Esophagus (tissue), 2 donors: ENCODE results near the gene APOD. TPM values are rescaled to one million over a fixed set of nuclear protein-coding genes. Genes with fewer than 3 reads are reported as not detected.
"Not testable (repeated sequence)": the region's sequence is repeated elsewhere in the genome, so short reads cannot be mapped to it uniquely, and the experiment has no call there.

Experiments
- H3K27ac ChIP-seq, 2 donors: one replicate each; pipeline ENCODE4 v1.5.1; 2013; ENCODE audit warnings: low read depth in 2 of 2, mild to moderate bottlenecking in 2 of 2, inconsistent platforms in 1 of 2, low read length in 1 of 2, moderate library complexity in 1 of 2
- H3K27me3 ChIP-seq, 2 donors: one replicate each; pipeline ENCODE4 v1.6.1; 2013; ENCODE audit warnings: low read length in 2 of 2, control low read depth in 1 of 2, mild to moderate bottlenecking in 1 of 2; ENCODE audit not compliant: insufficient read depth in 2 of 2, control insufficient read depth in 1 of 2
- H3K36me3 ChIP-seq, 2 donors: one replicate each; pipeline ENCODE4 v1.6.1; 2013; ENCODE audit warnings: low read length in 1 of 2; ENCODE audit not compliant: control insufficient read depth in 2 of 2, insufficient read depth in 2 of 2
- H3K4me1 ChIP-seq, 2 donors: one replicate each; pipeline ENCODE4 v1.6.1; 2013; ENCODE audit warnings: low read length in 1 of 2; ENCODE audit not compliant: control insufficient read depth in 2 of 2, insufficient read depth in 2 of 2
- H3K4me3 ChIP-seq, 2 donors: one replicate each; pipeline ENCODE4 v1.5.1; 2013; ENCODE audit warnings: low read length in 2 of 2, mild to moderate bottlenecking in 2 of 2, low read depth in 1 of 2, moderate library complexity in 1 of 2
- H3K9me3 ChIP-seq, 2 donors: one replicate each; pipeline ENCODE4 v1.6.1; 2013; ENCODE audit warnings: mild to moderate bottlenecking in 2 of 2, low read depth in 1 of 2, low read length in 1 of 2, moderate library complexity in 1 of 2; ENCODE audit not compliant: control insufficient read depth in 2 of 2, insufficient read depth in 1 of 2
- WGBS, 2 donors: extraction: QIAGEN DNeasy Blood & Tissue Kit; methylation state at CpG; one replicate each; pipeline ENCODE4 v1.1.7; 2013; 5-methylcytosine and 5-hydroxymethylcytosine counted together
- polyA plus RNA-seq, 2 donors: library from polyadenylated mRNA; stranded (reverse); fragments of 200-250 nt; gene quantifications; one replicate each; pipeline ENCODE4 v1.2.3, GENCODE V29; 2013
- donor health status: healthy with polysubstance abuse.
- donor health status: Bipolar disorder and iron deficiency.

Gene APOD
- polyA plus RNA-seq, 2 donors: 21.6 to 96.1 TPM

DNA sequence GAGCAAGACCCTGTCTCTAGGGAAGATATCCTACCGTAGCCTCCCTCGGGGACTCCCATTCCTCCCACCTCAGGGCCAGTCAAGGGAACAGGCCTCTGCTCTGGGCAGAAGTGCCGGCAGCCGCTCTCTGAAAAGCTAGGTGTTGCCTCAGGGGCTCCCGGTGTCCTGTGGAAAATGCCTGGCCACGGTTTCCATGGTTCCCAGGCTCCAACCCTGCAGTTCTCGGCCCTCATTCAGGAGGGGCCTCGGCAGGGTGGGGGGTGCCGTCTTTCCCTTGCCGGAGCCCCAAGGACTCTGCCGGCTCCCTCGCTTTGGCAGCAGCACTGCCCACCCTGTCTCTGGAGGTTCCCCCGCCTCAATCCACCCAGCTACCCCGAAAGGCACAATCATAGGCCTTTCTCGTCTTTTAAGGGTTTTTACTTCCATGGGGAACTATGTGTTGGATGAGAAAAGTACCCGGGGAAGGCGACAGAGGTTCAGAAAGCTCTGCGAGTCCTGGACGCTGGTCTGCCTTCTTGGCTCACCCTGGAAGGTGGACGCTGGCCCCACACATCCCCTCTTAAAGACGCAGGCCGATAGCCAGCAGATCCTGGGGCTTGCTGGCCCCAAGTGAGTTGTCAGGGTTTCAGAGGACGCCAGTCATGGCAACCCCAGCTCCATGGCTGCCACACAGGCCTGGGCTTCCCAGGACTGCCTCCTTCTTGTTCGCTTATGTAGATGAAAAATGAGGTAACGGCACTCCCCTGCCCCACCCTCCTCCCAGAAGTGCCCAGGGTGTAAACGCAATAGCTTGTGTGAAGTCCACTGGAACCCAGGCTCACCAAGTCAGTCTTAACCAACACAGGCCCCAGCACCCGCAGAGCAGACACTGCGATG, 34.3 kb upstream of the APOD start:
- not testable (repeated sequence) for H3K27me3 ChIP-seq, H3K9me3 ChIP-seq, H3K4me1 ChIP-seq, H3K27ac ChIP-seq, H3K36me3 ChIP-seq
- 75 to 77% methylated on average over 19 to 24 of the region's 28 CpGs for WGBS, 2 donors
- H3K4me3 ChIP-seq: peak overlapping the region in 1 of 2 donors; percentile 27

DNA sequence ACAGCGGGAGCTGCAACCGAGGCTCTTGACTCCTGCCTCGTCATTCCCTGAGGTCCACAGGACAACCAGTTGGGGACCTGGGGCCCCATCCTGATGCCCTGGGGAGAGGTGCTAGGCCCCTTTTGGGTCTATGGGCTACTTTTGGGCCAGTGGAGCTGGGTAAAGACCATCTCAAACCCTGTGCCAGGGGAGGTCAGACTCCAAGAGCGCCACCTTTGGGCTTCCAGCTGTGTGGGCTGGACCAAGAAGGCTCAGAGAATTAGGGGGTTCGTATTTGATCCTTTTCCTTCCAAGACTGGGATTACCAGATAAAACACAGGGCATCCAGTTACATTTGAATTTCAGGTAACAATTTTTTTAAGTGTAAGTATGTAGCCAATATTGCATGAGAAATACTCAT, 33.4 kb upstream of the APOD start:
- not testable (repeated sequence) for H3K4me1 ChIP-seq, H3K4me3 ChIP-seq, H3K9me3 ChIP-seq, H3K27ac ChIP-seq, H3K36me3 ChIP-seq, H3K27me3 ChIP-seq
- 72 to 77% methylated on average over 5 of the region's 5 CpGs for WGBS, 2 donors

DNA sequence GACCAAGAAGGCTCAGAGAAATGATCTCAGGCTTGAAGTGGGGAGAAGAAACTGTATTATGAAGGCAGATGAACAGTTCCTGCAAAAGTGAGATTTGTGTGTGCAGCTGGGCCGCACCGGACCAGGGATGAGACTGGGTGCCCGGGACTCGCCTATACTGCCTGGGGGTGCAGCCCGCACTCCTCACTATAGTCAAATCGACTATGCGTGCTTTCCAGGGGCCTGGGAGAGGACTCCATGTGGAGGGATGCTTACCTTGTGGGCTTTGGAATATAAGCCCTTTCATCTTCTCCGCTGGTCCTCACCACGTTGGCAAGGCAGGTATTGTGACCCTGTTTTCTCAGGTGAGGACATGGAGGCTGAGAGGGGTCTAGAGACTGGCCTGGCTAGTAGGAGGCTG, 32.9 kb upstream of the APOD start:
- Histone ChIP-seq H3K4me3 (no peak overlapping the region), H3K27me3 (no peaks in the 10 kb centered on the region), H3K27ac (no peak overlapping the region), H3K36me3 (no peaks in the 10 kb centered on the region), H3K9me3 (no peaks in the 10 kb centered on the region), H3K4me1 (no peaks in the 10 kb centered on the region)
- 82 to 91% methylated on average over 7 to 9 of the region's 9 CpGs for WGBS, 2 donors

DNA sequence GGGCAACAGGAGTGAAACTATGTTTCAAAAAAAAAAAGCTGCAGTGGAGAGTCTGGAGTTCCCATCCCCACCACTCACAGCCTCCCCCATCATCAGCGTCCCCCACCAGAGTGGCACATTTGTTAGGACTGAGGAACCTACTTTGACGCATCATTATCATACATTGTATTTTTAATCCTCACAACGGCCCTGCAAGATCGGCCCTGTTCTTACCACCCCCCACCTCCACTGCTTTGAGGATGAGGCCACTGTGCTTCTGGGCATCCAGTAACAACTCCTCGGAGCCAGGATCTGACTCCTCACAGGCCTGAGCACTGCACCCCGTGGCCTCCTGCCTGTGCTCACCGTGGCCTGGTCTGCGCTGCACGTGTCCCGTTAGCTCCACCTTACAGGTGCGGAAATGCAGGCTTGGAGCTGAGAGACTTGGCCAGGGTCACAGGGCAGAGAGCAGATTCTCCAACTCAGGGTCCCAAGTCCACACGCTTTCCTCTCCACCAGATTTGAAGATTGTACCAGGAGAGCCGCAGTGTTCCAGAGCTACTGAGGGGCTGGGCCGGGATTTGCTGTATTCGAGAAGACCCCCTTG, 32.3 kb upstream of the APOD start:
- 71 to 86% methylated on average over 6 to 8 of the region's 15 CpGs for WGBS, 2 donors

DNA sequence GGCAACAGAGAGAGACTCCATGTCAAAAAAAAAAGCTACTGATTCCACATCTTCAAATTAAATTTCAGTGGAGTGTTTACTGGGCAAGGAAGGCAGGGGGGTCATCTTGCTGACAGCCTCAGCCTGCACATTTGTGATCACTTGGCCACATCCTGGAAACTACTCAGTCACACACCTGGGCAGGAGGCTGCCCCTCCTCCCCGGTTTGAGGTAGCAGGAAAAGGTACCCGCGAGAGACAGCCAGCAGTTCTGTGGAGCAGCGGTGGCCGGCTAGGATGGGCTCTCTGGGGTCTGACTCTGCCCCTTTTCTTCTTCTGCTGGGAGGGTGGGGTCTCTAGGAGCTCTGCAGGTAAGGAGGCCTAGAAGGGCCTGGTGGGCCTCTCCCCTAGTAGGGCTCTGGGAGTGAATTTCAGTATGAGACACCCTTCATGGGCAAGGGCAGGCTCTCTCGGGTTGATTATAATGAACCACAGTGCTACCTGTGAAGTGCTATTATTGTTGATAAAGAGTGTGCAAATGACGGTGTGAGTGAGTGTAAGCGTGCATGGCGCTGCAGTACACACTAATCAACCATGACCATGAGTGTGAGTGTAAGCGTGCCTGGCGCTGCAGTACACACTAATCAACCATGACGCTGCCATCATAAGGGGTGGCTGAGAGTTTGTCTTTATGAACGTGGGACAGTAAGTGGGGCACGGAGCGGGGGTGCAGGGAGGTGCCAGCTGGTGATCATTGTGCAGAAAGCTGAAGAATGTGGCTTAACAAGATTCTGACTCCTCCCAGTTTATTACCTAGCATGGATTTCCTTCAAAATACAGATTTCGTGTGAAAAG, 31.1 kb upstream of the APOD start:
- peak overlapping the region; percentile 38 to 55 for H3K27ac ChIP-seq
- H3K4me3 ChIP-seq, H3K27me3 ChIP-seq, H3K36me3 ChIP-seq, H3K4me1 ChIP-seq, H3K9me3 ChIP-seq: not testable (repeated sequence)
- WGBS, 2 donors: 58% methylated on average over 13 of the region's 16 CpGs

More for the DNA sequence above, 32.3 kb upstream of the APOD start:
- peak overlapping the region in 1 of 2 donors; percentile 4 for H3K27ac ChIP-seq
- not testable (repeated sequence) for H3K27me3 ChIP-seq, H3K4me3 ChIP-seq, H3K9me3 ChIP-seq, H3K36me3 ChIP-seq, H3K4me1 ChIP-seq

DNA sequence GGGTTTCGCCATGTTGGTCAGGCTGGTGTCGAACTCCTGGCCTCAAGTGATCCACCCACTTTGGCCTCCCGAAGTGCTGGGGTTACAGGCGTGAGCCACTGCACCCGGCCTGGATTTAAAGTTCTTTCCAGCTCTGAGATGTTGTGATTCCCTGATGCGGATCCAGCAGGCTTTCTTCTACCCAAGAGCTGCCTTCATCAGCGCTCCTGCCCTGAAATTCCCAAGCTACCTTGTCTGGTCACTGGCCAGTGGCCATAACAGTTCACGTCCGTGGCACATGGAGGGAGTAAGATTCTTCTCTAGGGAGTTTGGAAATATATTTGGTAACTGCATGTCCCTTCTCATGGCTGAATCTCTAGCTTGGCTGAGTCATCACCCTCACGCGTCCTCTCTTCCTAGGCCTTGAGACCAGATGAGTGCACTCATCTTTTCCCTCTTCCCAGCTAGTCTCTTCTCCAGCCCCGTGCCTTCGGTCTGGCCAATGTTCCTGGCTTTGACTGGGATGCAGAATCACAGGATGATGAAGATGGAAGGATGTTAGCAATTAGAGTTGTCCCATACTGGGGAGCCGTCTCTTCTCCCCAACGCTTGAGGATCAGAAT, 29.8 kb upstream of the APOD start:
- H3K9me3 ChIP-seq: no peaks in the 10 kb centered on the region
- H3K4me1 ChIP-seq: no peaks in the 10 kb centered on the region
- no peak overlapping the region for H3K27ac ChIP-seq
- H3K4me3 ChIP-seq: no peak overlapping the region
- 69 to 77% methylated on average over 14 to 15 of the region's 15 CpGs for WGBS, 2 donors
- H3K27me3 ChIP-seq: no peaks in the 10 kb centered on the region
- H3K36me3 ChIP-seq: no peaks in the 10 kb centered on the region

DNA sequence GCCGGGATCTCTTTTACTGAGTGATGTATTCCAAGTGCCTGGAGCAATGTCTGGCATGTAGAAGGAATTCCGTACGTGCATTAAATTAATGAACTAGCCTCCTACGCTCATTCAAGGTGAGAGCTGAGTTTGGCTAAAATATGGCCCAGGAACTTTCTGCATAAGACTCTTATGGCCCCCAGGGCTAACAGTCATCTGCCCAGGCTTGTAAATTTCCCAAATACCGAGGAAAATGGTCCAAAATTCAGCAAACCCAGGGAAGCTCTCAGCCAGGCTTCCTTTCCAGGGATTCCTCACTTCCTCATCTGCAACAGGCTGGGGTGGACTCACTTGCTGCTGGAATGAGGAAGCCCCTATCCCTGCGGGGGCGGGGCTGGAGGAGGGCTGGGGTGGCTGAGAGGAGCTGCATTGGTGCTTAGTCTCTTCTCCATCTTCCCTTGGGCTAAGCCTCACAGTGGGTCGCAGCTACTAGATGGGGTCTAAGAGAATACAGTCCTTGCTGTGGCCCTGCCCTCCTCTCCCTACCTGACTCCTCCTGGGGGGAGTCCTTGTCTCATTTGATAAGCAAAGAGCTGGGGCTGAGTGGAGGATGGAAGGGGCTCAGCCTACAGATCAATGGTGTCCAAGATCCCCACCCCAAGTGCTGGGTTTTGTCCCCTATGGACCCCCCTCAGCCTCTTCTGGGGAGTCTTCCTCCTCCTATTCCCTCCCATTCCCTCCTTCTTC, 28.5 kb upstream of the APOD start:
- Histone ChIP-seq H3K9me3 (no peaks in the 10 kb centered on the region), H3K27ac (no peak overlapping the region), H3K36me3 (no peaks in the 10 kb centered on the region), H3K4me1 (no peaks in the 10 kb centered on the region), H3K27me3 (no peaks in the 10 kb centered on the region), H3K4me3 (no peak overlapping the region)
- 62 to 65% methylated on average over 8 of the region's 8 CpGs for WGBS, 2 donors

DNA sequence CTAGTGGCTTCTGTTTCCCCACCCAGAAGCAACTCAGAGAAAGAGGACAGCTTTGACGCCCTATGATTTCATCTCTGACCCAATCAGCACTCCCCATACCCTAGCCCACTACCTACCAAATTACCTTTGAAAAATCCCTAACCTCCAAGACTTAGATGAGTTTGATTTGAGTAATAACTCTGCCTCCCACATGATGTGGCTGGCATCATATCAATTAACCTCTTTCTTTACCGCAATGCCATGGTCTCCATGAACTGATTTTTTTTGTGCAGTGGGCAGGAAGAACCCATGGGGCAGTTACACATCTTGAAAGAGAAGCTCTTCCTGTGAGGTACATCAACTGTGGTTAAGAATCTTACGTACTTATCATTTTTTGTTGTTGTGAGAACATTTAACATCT, 25.5 kb upstream of the APOD start:
- WGBS, 2 donors: 71 to 80% methylated on average over 3 of the region's 3 CpGs
- Histone ChIP-seq H3K9me3 (no peaks in the 10 kb centered on the region), H3K36me3 (no peaks in the 10 kb centered on the region), H3K4me1 (no peaks in the 10 kb centered on the region), H3K27ac (no peak overlapping the region), H3K27me3 (no peaks in the 10 kb centered on the region), H3K4me3 (no peak overlapping the region)

DNA sequence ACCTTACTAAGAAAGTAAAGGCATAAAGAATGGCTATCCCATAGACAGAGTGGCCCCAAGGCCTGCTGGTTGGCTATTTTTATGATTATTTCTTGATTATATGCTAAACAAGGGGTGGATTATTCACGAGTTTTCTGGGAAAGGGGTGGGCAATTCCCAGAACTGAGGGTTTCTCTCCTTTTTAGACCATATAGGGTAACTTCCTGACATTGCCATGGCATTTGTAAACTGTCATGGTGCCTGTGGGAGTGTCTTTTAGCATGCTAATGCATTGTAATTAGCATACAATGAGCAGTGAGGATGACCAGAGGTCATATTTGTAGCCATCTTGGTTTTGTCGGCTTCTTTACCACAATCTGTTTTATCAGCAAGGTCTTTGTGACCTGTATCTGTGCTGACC, 18.0 kb upstream of the APOD start:
- H3K27ac ChIP-seq, H3K4me1 ChIP-seq, H3K9me3 ChIP-seq, H3K36me3 ChIP-seq, H3K4me3 ChIP-seq, H3K27me3 ChIP-seq: not testable (repeated sequence)
- 82 to 83% methylated on average over 2 of the region's 2 CpGs for WGBS, 2 donors
